Neural cell (in vitro differentiated cells): ENCODE data around the gene ZDHHC3.

ENCODE experiments used
- CTCF ChIP-seq: fragments of 450-650 bp; IDR thresholded peaks from 2 replicates; pipeline ENCODE4 v1.5.1; 2014; ENCODE audit warnings: antibody characterized with exemption, mild to moderate bottlenecking, moderate library complexity; ENCODE audit not compliant: poor library complexity, severe bottlenecking
- EP300 ChIP-seq: fragments of 450-650 bp; conservative IDR thresholded peaks from 2 replicates; pipeline ENCODE4 v1.6.1; 2014; ENCODE audit warnings: antibody characterized with exemption, mild to moderate bottlenecking, moderate library complexity; ENCODE audit not compliant: poor library complexity, severe bottlenecking
- EZH2 ChIP-seq: fragments of 200-600, 300-800 bp; shearing (Covaris generic), sonication (generic); IDR thresholded peaks from 2 replicates; pipeline ENCODE4 v1.6.1; 2014; ENCODE audit warnings: antibody characterized with exemption, low read length, borderline replicate concordance, mild to moderate bottlenecking; ENCODE audit not compliant: insufficient read depth, poor library complexity, severe bottlenecking
- RAD21 ChIP-seq: fragments of 450-650 bp; conservative IDR thresholded peaks from 2 replicates; pipeline ENCODE4 v1.6.1; 2014; ENCODE audit warnings: antibody characterized with exemption, mild to moderate bottlenecking, moderate library complexity

GRCh38 chr3:44962621-44963393 lies 13.2 kb downstream of the ZDHHC3 start:
- TF ChIP-seq EP300 (no peak), CTCF (no peak), EZH2 (no peak), RAD21 (no peak)
